ENCODE results near the gene MTFP1.

Gene MTFP1

DNA sequence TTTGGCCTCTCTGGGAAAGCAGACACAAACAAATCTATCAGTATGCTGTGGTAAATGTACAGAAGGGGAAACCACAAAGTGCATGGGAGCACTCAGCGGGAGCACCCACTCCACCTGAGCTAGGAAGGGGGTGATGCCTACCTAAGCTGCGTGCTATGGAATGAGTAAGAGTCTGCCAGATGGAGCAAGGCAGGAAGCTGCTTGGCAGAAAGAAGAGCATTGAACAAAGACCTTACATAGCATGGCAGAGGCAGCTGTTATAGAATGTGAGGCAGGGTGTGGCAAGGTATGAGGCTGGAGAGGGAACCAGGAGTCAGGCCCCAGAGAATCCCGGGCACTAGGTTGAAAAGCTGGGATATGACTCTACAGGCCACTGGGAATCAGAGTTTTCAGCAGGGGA lies 13.8 kb upstream of the MTFP1 start:
- Histone ChIP-seq H3K79me2 (ENCODE audit: insufficient read depth, low read depth) (no peaks in the 10 kb centered on the region), H3K4me3 (IDR thresholded peaks at IDR 0.05; ENCODE audit: insufficient read depth, low read depth, low read length) (no peak overlapping the region), H3K4me2 (no peak overlapping the region), H3K27ac (no peak overlapping the region), H3K4me1 (ENCODE audit: low read depth, poor library complexity, severe bottlenecking) (no peaks in the 10 kb centered on the region), H3K36me3 (ENCODE audit: insufficient read depth) (no peaks in the 10 kb centered on the region), H4K20me1 (ENCODE audit: insufficient read depth) (no peaks in the 10 kb centered on the region), H2AFZ (ENCODE audit: low read depth) (no peak overlapping the region), H3K27me3 (ENCODE audit: insufficient read depth, low read depth) (no peaks in the 10 kb centered on the region), H3K9ac (no peak overlapping the region)
- TF ChIP-seq, protein P1, sequence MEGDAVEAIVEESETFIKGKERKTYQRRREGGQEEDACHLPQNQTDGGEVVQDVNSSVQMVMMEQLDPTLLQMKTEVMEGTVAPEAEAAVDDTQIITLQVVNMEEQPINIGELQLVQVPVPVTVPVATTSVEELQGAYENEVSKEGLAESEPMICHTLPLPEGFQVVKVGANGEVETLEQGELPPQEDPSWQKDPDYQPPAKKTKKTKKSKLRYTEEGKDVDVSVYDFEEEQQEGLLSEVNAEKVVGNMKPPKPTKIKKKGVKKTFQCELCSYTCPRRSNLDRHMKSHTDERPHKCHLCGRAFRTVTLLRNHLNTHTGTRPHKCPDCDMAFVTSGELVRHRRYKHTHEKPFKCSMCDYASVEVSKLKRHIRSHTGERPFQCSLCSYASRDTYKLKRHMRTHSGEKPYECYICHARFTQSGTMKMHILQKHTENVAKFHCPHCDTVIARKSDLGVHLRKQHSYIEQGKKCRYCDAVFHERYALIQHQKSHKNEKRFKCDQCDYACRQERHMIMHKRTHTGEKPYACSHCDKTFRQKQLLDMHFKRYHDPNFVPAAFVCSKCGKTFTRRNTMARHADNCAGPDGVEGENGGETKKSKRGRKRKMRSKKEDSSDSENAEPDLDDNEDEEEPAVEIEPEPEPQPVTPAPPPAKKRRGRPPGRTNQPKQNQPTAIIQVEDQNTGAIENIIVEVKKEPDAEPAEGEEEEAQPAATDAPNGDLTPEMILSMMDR (conservative IDR thresholded peaks at IDR 0.05; ENCODE audit: low read depth, low read length), result no peak

DNA sequence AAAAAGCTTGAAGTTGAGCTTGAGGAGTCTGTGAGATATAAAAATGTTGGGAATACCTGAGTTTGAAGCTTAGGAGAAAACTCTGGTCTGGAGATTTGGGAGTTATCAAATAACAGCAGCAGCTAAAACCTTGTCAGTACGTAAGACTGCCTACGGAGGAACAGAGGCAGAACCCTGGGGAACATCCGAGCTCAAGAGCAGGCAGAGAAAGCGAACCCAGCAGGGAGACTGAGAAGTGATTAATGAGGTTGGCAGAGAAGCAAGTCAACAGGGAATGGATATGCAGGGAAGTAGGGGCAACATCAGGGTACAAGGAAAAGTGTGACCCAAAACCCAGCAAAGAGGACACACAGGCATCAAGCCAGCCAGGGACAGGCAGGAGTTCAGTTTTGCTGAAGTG lies 12.6 kb upstream of the MTFP1 start:
- H3K36me3 ChIP-seq (ENCODE audit: insufficient read depth), result no peaks in the 10 kb centered on the region

DNA sequence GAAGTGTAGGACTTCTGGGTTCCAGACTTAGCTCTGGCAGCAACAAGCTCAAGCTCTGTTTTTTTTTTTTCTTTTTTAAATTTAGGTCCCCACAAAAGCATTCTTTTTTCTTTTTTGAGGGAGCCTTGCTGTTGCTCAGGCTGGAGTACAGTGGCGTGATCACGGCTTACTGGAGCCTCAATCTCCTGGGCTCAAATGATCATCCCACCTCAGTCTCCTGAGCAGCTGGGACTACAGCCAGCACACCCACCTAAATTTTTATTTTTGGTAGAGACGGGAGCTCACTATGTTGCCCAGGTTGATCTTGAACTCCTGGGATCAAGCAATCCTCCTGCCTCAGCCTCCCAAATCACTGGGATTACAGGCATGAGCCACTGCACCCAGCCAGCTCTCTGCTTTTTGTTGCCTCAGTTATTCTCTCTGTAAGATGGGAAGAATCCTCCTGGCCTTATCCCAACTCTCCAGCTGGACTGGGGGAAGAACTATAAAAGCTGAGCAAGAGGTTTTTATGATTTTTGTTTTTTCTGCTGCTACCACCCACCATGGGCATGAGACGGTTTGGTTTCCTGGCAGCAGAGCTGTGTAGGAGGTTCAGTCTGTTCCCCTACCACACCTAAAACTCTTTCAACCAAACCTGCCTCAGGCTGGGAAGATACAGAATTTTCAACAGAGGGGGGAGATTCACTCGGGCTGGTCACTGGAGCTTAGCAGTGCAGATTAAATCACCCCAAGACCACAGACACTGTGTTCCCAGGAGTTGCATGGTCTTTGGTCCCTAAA lies 11.6 kb upstream of the MTFP1 start:
- Histone ChIP-seq H3K27ac (no peak overlapping the region), H3K4me1 (ENCODE audit: low read depth, poor library complexity, severe bottlenecking) (no peaks in the 10 kb centered on the region)

More for the DNA sequence above, 12.6 kb upstream of the MTFP1 start:
- no peaks in the 10 kb centered on the region for H3K4me1 ChIP-seq (ENCODE audit: low read depth, poor library complexity, severe bottlenecking)
- no peak overlapping the region for H3K4me3 ChIP-seq (IDR thresholded peaks at IDR 0.05; ENCODE audit: insufficient read depth, low read depth, low read length)
- TF ChIP-seq, protein P1 (conservative IDR thresholded peaks at IDR 0.05; ENCODE audit: low read depth, low read length), result no peak
- no peak overlapping the region for H3K9ac ChIP-seq
- H3K4me2 ChIP-seq, result no peak overlapping the region
- no peak overlapping the region for H2AFZ ChIP-seq (ENCODE audit: low read depth)
- H3K79me2 ChIP-seq (ENCODE audit: insufficient read depth, low read depth), result no peaks in the 10 kb centered on the region
- no peak overlapping the region for H3K27ac ChIP-seq
- no peaks in the 10 kb centered on the region for H4K20me1 ChIP-seq (ENCODE audit: insufficient read depth)
- no peaks in the 10 kb centered on the region for H3K27me3 ChIP-seq (ENCODE audit: insufficient read depth, low read depth)

DNA sequence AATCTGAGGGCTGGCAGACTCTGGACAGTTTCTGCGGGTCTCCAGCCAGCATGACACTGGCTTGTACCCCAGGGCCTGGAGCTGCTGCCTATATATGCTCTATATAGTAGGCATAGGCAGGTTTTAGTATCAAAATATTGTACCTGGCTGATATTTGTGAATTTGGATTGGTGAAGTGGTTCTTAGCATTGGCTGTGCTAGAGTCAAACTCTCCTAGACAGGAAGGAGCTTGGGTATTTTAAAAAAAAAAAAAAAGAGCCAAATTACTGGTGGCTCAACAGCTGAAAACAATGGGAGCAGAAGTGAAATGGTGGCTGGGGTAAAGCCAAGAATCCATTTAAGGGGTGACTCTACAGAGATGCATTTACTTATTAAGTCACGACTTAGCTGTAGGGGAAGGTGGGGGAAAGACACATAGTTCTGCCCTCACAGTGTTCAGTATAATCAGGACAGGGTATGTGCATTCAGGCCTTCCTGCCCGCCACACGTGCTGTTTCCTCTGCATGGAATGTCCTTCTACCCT lies 11.0 kb upstream of the MTFP1 start:
- Histone ChIP-seq H3K27me3 (ENCODE audit: insufficient read depth, low read depth) (no peaks in the 10 kb centered on the region), H3K4me3 (IDR thresholded peaks at IDR 0.05; ENCODE audit: insufficient read depth, low read depth, low read length) (no peak overlapping the region), H3K79me2 (ENCODE audit: insufficient read depth, low read depth) (no peaks in the 10 kb centered on the region), H4K20me1 (ENCODE audit: insufficient read depth) (no peaks in the 10 kb centered on the region), H3K4me1 (ENCODE audit: low read depth, poor library complexity, severe bottlenecking) (no peaks in the 10 kb centered on the region), H3K36me3 (ENCODE audit: insufficient read depth) (no peaks in the 10 kb centered on the region), H3K27ac (no peak overlapping the region), H2AFZ (ENCODE audit: low read depth) (no peak overlapping the region), H3K9ac (no peak overlapping the region), H3K4me2 (no peak overlapping the region)
- TF ChIP-seq, protein P1 (conservative IDR thresholded peaks at IDR 0.05; ENCODE audit: low read depth, low read length), result no peak

More for the DNA sequence above, 11.6 kb upstream of the MTFP1 start:
- TF ChIP-seq, protein P1 (conservative IDR thresholded peaks at IDR 0.05; ENCODE audit: low read depth, low read length), result no peak
- no peaks in the 10 kb centered on the region for H3K79me2 ChIP-seq (ENCODE audit: insufficient read depth, low read depth)
- no peaks in the 10 kb centered on the region for H3K36me3 ChIP-seq (ENCODE audit: insufficient read depth)
- no peaks in the 10 kb centered on the region for H4K20me1 ChIP-seq (ENCODE audit: insufficient read depth)
- H3K4me3 ChIP-seq (IDR thresholded peaks at IDR 0.05; ENCODE audit: insufficient read depth, low read depth, low read length), result no peak overlapping the region
- H3K9ac ChIP-seq, result no peak overlapping the region
- H3K4me2 ChIP-seq, result no peak overlapping the region
- H2AFZ ChIP-seq (ENCODE audit: low read depth), result no peak overlapping the region
- no peaks in the 10 kb centered on the region for H3K27me3 ChIP-seq (ENCODE audit: insufficient read depth, low read depth)

All from KMS-11 (cell line).